Measurements from ENCODE around the gene FXYD2. TPM values are rescaled to one million over a fixed set of nuclear protein-coding genes. Genes with fewer than 3 reads are reported as not detected.

The FXYD2 gene
- total RNA-seq, 6 experiments from 2014 or later, result 0.40 TPM; not detected in 5

DNA sequence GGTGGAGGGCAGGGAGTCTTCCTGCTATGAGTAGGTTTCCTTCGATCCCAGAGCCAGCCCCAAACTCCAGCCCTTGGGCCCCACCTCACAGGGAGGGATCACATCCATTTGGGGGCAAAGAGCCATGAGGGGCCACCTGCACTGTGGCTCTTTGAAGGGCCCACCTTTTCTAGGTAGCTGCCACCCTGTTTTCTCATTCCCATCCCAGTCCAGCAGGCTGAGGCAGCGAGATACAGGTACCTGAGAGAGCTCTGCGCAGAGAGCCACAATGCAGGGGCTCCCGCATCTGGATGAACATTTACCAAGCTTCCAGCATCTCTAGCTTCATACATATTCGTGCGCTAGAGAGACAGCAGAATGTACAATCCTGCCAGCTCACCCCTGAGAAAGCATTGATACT lies 35.6 kb upstream of the FXYD2 start:
- TF ChIP-seq, protein P1, sequence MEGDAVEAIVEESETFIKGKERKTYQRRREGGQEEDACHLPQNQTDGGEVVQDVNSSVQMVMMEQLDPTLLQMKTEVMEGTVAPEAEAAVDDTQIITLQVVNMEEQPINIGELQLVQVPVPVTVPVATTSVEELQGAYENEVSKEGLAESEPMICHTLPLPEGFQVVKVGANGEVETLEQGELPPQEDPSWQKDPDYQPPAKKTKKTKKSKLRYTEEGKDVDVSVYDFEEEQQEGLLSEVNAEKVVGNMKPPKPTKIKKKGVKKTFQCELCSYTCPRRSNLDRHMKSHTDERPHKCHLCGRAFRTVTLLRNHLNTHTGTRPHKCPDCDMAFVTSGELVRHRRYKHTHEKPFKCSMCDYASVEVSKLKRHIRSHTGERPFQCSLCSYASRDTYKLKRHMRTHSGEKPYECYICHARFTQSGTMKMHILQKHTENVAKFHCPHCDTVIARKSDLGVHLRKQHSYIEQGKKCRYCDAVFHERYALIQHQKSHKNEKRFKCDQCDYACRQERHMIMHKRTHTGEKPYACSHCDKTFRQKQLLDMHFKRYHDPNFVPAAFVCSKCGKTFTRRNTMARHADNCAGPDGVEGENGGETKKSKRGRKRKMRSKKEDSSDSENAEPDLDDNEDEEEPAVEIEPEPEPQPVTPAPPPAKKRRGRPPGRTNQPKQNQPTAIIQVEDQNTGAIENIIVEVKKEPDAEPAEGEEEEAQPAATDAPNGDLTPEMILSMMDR (IDR thresholded peaks at IDR 0.05), result no peak

DNA sequence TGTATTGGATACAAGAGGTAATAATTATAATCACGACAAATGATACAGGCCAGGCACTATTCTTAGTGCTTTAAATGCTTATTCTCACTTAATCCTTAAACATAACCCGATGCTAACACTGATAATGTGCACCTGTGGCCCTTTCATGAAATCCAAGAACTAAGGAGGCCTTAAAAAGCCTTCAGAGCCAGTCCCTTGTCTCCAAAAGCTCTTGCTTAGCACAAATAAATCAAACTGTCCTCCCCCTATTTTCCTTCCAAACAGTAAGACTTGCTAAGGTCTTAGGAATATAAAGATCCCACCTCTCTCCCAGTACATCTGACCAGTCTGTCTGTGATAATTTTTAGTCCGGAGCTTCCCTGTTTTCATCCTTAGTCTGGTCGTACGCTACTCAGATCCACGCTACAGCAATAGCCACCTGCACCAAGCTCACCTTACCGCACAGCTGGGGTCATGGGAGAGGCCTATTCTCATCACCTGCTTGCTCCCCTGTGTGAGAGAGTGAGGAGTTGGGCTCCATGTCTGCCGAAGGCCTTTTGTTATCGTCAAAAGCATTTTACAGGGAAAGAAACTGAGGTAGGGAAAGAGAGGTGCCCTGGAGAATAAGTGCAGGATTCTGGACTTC lies 35.1 kb upstream of the FXYD2 start:
- Mint-ChIP-seq H3K27me3 (ENCODE audit: insufficient read depth) (peaks cover 42% of the 10 kb centered on the region), H3K36me3 (ENCODE audit: low read depth) (no peaks in the 10 kb centered on the region), H3K4me3 (no peak overlapping the region), H3K27ac (no peak overlapping the region), H3K4me1 (ENCODE audit: low read depth) (no peaks in the 10 kb centered on the region), H3K9me3 (no peaks in the 10 kb centered on the region)
- no peak for DNase-seq
- TF ChIP-seq, protein P1 (IDR thresholded peaks at IDR 0.05), result no peak

More for the DNA sequence above, 35.6 kb upstream of the FXYD2 start:
- Mint-ChIP-seq H3K9me3 (no peaks in the 10 kb centered on the region), H3K36me3 (ENCODE audit: low read depth) (no peaks in the 10 kb centered on the region), H3K4me1 (ENCODE audit: low read depth) (no peaks in the 10 kb centered on the region), H3K27me3 (ENCODE audit: insufficient read depth) (peaks cover 39% of the 10 kb centered on the region), H3K4me3 (no peak overlapping the region), H3K27ac (no peak overlapping the region)
- no peak for DNase-seq

DNA sequence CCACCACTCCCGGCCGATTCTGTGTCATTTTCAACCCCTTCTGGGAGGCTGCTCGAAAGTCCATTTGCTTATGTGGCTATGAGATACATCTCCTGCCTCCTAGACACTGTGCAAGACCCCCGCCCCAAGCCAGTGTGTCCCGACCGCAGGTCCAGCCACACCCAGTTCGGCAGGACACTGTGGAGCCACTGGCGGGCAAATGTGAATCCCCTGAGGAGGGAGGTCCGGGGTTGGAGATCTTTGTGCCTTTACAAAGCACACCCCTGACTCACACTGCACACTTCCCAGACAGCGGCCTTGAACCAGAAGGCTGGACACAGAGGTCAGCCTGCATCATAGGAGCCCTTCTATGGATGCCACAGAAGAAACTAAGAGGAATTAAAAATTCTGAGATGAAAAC lies 34.5 kb upstream of the FXYD2 start:
- Mint-ChIP-seq H3K27ac (no peak overlapping the region), H3K27me3 (ENCODE audit: insufficient read depth) (peaks cover 47% of the 10 kb centered on the region), H3K9me3 (no peaks in the 10 kb centered on the region), H3K4me3 (no peak overlapping the region), H3K36me3 (ENCODE audit: low read depth) (no peaks in the 10 kb centered on the region), H3K4me1 (ENCODE audit: low read depth) (no peaks in the 10 kb centered on the region)
- TF ChIP-seq, protein P1 (IDR thresholded peaks at IDR 0.05), result no peak
- DNase-seq, result no peak

DNA sequence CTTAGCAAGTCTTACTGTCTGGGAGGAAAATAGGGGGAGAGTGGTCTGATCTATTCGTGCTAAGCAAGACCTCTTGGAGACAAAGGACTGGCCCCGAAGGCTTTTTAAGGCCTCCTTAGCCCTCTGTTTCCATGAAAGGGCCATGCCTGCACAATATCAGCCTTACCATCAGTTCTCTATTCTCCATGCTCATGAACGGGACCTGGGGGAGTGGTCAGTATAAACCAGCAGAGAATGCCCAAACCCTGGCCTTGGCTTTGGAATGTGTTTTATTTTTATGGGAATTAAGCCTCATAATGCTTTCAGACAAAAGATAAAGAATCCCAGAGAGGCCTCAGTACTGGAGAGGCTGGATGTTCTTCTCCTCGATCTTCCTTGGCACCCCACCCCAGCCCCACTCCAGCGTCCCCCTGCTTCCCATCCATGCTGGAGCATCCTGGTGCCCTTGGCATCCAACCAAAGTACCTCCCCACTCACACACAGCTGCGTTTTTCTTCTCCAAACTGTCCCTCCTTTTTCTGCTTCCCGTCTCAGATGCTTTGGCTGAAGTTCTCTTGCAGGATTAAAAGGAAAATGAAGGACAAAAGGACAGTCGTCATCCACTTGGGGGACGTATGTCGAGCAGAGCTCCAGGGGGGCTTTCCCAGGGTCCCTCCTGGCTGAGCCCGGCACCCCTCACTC lies 33.3 kb upstream of the FXYD2 start:
- Mint-ChIP-seq H3K9me3 (peaks cover under 1% of the 10 kb centered on the region; the same call in 1 of the 2 replicates), H3K36me3 (ENCODE audit: low read depth) (no peaks in the 10 kb centered on the region; the same call in 1 of the 2 replicates), H3K27me3 (ENCODE audit: insufficient read depth) (peaks cover 51% of the 10 kb centered on the region), H3K27ac (no peak overlapping the region), H3K4me3 (no peak overlapping the region), H3K4me1 (ENCODE audit: low read depth) (no peaks in the 10 kb centered on the region)
- TF ChIP-seq, protein P1 (IDR thresholded peaks at IDR 0.05), result no peak
- no peak for DNase-seq

DNA sequence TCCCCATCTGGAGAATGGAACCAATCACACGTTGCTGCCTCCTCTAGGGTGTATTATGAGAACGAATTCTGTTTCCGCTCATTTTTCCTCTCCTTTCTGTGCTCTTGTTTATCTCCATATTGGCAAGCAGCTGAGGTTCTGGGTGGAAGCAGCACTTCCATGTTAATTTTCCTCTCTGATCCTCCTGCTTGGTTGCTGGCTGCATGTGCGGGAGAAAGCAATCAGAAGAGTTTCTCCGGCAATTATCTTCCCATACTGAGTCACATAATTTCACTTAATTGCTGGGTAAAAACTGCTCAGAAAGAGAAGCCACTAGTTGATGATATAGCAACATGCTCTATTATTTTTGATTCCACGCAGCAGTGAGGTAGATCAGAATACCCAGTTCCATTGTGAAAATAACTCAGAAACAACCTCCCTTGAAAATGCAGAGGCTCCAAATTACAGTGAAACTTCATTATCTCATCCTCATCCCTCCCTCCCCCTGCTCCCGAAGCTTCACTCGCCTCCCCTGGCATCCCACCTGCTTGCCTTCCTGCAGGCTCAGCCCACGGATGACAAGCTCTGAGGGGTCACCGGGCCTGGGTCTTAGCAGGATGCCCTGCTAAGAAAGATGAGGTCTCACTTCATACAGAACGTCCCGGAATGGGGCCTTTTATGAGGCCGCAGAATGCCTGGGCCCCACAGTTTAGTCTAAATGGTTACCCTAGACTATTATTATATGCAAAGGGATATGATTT lies 31.5 kb upstream of the FXYD2 start:
- no peak overlapping the region for H3K4me3 Mint-ChIP-seq
- peaks cover 48% of the 10 kb centered on the region for H3K27me3 Mint-ChIP-seq (ENCODE audit: insufficient read depth)
- TF ChIP-seq, protein P1 (IDR thresholded peaks at IDR 0.05), result no peak
- H3K9me3 Mint-ChIP-seq, result peaks cover 7% of the 10 kb centered on the region
- H3K27ac Mint-ChIP-seq, result no peak overlapping the region
- DNase-seq, result no peak
- H3K36me3 Mint-ChIP-seq (ENCODE audit: low read depth), result peaks cover 4% of the 10 kb centered on the region; the same call in 1 of the 2 replicates
- H3K4me1 Mint-ChIP-seq (ENCODE audit: low read depth), result no peaks in the 10 kb centered on the region

Measured in HFFc6 (cell line).